SK-N-MC (cell line): ENCODE data around the gene RSRP1.

Experiments used
- DNase-seq: peaks from one replicate; pipeline ENCODE4 v3.0.0-alpha.2; 2011; ENCODE audit warnings: low read depth, low spot score
- H3K27ac ChIP-seq: fragments of 200-600 bp; sonication (generic); 2 replicates; pipeline ENCODE4 v1.5.1; 2016; ENCODE audit warnings: mixed run types
- H3K36me3 ChIP-seq: fragments of 200-600 bp; sonication (generic); 2 replicates; pipeline ENCODE4 v1.6.1; 2017; ENCODE audit warnings: antibody characterized with exemption, low read length, mixed read lengths; ENCODE audit not compliant: insufficient read depth
- H3K4me3 ChIP-seq: fragments of 200-600 bp; sonication (generic); 2 replicates; pipeline ENCODE4 v1.5.1; 2016
- H3K9ac ChIP-seq: fragments of 200-600 bp; sonication (generic); 2 replicates; pipeline ENCODE4 v1.8.0; 2017; ENCODE audit warnings: mixed run types, mixed read lengths; ENCODE audit not compliant: insufficient read length
- H3K9me3 ChIP-seq: fragments of 200-600 bp; sonication (generic); 2 replicates; pipeline ENCODE4 v1.6.1; 2017; ENCODE audit warnings: low read depth, mild to moderate bottlenecking, antibody characterized with exemption, low read length, moderate library complexity, mixed read lengths
- EZH2 ChIP-seq: fragments of 200-600 bp; sonication (generic); IDR thresholded peaks from one replicate; pipeline ENCODE4 v1.6.1; 2017; ENCODE audit warnings: antibody characterized with exemption
- FOXP2 ChIP-seq: optimal IDR thresholded peaks from 2 replicates; pipeline ENCODE3; 2011; ENCODE audit warnings: mild to moderate bottlenecking, moderate library complexity; ENCODE audit not compliant: insufficient read depth; ENCODE audit errors: extremely low read length, control extremely low read depth
- POLR2AphosphoS5 ChIP-seq: IDR thresholded peaks from 2 replicates; pipeline ENCODE4 v1.6.1; 2012; ENCODE audit warnings: mild to moderate bottlenecking, low read depth, low read length, borderline replicate concordance

Gene RSRP1

DNA sequence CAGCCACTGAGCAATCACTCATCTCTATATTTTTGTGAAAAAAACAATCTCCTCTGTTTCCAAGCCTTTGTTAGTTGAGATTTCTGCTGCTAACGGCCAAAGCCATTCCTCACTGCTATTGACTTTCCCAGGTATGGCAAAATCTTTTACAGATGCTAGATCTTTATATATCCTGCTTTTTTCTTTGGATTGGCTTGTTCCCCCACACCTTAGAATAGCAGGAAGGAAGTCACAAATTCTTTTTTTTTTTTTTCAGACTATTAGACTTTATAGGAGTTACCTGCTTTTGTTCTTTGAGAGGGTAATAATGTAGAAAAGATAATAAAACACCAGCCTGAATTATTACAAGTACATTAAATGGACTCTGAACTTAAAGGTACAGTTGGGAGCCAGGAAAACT is 39.2 kb downstream of the RSRP1 start:
- TF ChIP-seq POLR2AphosphoS5 = no peak
- H3K4me3 ChIP-seq = no peak overlapping the region

DNA sequence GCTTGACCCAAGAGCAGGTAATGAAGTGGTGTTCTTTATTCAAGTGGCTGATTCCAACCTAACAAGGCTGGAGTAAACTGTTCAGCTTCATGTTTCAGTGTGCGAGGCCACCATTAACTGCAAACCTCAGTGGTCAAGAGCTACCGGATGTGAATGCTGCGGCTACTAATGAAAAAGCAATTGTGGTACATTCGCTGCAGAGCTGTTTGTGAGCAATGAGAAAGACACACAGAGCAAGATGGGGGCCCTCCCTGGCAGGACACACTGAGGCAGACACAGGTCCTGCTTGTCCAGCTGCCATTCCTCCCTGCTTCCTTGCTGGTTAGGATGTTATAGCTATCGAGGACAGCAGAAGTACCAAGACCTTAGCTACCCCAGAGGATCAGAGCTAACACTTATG is 41.1 kb downstream of the RSRP1 start:
- TF ChIP-seq POLR2AphosphoS5 (no peak), EZH2 (no peak), FOXP2 (no peak)
- Histone ChIP-seq H3K9me3 (no peaks in the 10 kb centered on the region), H3K9ac (no peak overlapping the region), H3K27ac (peak overlapping the region; percentile 90), H3K4me3 (no peak overlapping the region), H3K36me3 (no peaks in the 10 kb centered on the region)
- DNase-seq = no peak

More for the DNA sequence above, 39.2 kb downstream of the RSRP1 start:
- no peaks in the 10 kb centered on the region for H3K9me3 ChIP-seq
- 0 out of 2 replicates have a peak overlapping the region, but pooled peaks have one; percentile 42 for H3K27ac ChIP-seq
- DNase-seq = no peak
- H3K9ac ChIP-seq = no peak overlapping the region
- H3K36me3 ChIP-seq = no peaks in the 10 kb centered on the region

DNA sequence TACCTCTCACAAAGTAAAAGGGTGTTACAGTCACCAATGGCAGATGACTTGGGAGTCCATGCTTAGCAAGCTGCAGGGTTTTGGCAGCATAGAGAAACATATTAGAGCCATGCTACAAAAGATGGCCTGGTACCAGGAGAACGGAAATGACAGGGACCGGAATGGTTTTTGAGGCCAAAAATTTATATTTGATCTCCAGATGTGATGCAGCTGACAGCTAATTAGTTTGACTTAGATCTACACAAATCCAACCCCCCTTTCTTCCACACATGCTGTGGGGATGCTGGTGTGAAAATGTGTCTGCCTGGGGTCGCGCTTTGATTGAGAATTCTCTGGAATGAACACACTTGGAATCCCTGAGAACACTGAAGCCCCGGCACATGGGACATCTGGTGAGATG is 41.5 kb downstream of the RSRP1 start:
- Histone ChIP-seq H3K9me3 (no peaks in the 10 kb centered on the region), H3K4me3 (no peak overlapping the region), H3K27ac (peak overlapping the region; percentile 90), H3K36me3 (no peaks in the 10 kb centered on the region), H3K9ac (peak overlapping the region; percentile 64)
- DNase-seq = no peak
- no peak for TF ChIP-seq FOXP2
- TF ChIP-seq EZH2 = no peak
- TF ChIP-seq POLR2AphosphoS5 = no peak

DNA sequence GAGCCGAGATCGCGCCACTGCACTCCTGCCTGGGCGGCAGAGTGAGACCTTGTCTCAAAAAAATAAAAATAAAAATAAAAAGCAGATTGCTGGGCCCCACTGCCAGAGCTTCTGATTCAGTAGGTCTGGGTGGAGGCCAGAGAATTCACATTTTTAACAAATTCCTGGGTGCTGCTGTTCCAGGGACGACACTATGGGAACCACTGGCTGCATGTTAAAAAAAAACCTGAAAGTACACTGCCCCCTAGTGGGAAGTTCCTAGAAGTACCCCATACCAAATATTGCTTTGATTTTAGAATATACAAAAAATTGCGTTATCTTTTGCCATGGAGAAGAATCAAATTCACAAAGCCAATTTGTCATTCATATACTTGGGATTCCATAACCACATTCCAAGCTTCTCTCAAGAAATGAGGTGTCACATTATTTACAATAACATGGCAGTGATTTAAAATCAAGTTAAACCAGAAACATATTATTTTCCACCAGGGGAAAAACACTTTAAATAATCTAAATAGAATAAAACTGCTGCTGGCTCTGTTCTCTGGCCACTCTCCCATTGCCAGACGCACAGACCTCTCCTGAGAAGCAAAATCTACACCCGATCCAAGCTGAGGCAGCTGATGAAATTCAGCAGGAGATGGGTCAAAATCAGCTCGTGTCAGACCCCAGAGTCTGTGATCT is 42.3 kb downstream of the RSRP1 start:
- no peaks in the 10 kb centered on the region for H3K36me3 ChIP-seq
- peak overlapping the region; percentile 64 for H3K9ac ChIP-seq
- H3K4me3 ChIP-seq = 0 out of 2 replicates have a peak overlapping the region, but pooled peaks have one; percentile 3
- TF ChIP-seq EZH2 = no peak
- TF ChIP-seq POLR2AphosphoS5 = no peak
- TF ChIP-seq FOXP2 = no peak
- H3K27ac ChIP-seq = peak overlapping the region; percentile 90
- DNase-seq = peak; percentile 75
- H3K9me3 ChIP-seq = no peaks in the 10 kb centered on the region

DNA sequence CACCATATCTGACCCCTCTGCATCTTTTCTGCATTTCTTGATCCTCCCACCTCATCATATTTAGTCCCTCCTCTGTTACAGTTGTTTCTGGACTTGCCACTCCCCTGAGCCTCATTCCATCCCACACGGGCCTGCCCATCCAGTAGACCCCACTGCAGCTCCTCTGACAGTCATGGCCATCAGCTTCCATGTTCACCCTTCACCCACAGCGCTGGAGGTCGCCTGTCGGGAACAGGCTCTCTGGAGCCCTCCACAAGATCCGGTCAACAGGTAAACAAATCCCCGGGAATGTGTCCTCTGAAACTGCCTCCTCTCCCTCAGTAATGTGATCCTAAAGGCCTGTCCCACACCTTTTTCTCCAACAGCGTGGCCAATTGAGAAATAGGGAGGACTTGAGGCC is 46.2 kb downstream of the RSRP1 start:
- H3K4me3 ChIP-seq = no peak overlapping the region
- H3K9me3 ChIP-seq = no peaks in the 10 kb centered on the region
- H3K27ac ChIP-seq = no peak overlapping the region
- no peak for DNase-seq
- H3K36me3 ChIP-seq = no peaks in the 10 kb centered on the region
- no peak overlapping the region for H3K9ac ChIP-seq
- TF ChIP-seq EZH2 = no peak
- no peak for TF ChIP-seq FOXP2
- TF ChIP-seq POLR2AphosphoS5 = no peak

DNA sequence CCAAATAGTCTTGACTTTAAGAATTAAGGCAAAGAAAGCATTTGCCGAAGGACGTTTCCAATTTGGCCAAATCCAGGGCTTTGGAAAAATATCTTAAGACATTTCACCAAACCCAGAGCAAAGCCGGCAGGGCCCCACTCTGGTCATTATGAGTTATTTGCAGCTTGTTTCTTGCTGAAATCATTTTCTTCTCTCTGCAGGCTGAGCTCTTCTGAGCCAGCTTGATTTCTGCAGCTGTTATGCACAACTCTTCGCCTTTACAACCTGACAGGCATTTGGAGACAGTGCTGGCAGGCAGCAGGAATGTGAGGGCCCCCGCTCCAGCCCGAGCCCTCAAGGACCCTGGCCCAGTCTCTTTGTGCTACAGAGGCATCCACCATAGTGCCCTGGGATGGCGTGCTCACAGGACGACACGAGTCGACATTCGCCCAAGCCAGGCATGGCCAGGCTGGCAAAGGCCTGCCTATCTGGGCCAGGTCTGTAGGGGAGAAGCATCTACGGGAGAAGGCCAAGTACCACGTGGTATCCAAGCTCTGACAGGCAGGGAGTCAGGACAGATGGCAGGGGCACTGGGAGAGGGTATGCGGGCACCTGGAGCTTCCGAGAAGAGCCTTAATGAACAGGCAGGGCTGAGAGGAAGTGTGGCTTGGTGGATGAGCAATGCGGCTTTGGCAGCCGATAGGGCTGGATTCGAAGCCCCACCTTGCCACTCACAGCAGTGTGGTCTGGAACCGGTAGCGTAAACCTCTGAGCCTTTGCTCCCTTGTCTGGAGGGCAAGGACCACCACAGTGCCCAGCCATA is 47.2 kb downstream of the RSRP1 start:
- H3K9me3 ChIP-seq = no peaks in the 10 kb centered on the region
- no peak for DNase-seq
- peak overlapping the region; percentile 35 for H3K9ac ChIP-seq
- TF ChIP-seq POLR2AphosphoS5 (no peak), FOXP2 (no peak), EZH2 (no peak)
- H3K4me3 ChIP-seq = no peak overlapping the region
- H3K36me3 ChIP-seq = no peaks in the 10 kb centered on the region
- H3K27ac ChIP-seq = peak overlapping the region; percentile 86

DNA sequence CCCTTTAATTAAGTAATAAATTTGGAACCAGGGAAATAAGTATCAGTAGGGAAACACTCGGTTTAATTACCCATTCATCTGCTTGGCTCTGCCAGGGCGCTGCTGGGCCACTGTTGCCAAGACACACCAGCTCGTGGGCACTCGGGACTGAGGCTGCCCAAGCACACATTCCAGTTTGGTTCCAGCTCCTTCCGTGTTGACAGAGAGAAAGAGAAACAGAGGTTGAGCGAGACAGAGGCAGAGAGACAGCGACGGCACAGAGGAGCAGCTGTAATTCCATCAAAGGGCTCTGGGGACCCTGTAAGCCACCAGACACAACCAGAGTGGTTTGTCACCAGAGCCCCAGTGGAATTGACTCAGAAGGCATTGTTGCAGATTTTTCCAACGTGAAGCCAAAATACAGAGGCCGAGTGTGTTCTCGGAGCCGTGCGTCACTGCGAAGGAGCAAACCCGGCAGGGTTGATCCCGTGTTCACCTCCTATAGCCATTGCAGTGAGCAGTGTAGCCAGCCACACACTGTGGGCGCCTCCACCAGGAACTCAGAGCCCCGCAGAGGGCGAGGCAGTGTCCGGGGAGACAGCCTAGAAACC is 48.5 kb downstream of the RSRP1 start:
- no peak for TF ChIP-seq FOXP2
- H3K36me3 ChIP-seq = no peaks in the 10 kb centered on the region
- peak overlapping the region; percentile 23 for H3K9ac ChIP-seq
- peak overlapping the region; percentile 86 for H3K27ac ChIP-seq
- H3K4me3 ChIP-seq = no peak overlapping the region
- DNase-seq = no peak
- H3K9me3 ChIP-seq = no peaks in the 10 kb centered on the region

DNA sequence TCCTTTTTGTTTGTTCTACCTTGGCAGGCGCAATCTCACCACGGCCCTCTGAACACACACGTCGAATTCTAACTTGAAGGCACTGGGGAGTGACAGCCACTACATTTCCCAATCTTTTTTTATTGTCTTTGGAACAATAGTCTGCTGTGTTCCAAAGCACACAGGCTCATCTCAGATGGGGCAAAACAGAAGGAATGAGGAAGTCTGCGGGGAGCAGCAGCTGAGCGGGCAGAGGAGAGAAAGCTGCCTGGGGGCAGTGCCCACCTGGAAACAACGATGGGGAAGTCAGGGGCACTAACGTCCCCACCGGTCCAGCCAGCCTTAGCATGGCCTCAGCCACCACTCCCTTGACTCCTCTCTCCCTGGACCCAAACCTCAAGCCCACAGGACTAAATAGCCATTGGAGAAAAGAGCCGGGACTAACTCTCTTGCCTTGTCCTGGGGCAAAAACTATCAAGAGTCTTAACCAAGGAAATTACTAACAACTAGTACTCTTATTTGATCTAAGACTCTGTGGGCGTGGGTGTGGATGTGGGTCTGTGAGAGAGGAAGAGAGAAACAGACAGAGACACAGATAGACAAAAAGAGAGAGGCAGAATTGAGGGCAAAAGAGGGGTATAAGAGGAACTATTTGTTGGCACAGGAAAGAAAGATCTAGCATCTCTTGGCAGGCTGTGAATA is 49.1 kb downstream of the RSRP1 start:
- DNase-seq = no peak
- no peaks in the 10 kb centered on the region for H3K36me3 ChIP-seq
- no peak for TF ChIP-seq FOXP2
- no peak for TF ChIP-seq EZH2
- no peak for TF ChIP-seq POLR2AphosphoS5
- H3K9ac ChIP-seq = no peak overlapping the region
- peak overlapping the region; percentile 86 for H3K27ac ChIP-seq
- no peaks in the 10 kb centered on the region for H3K9me3 ChIP-seq
- H3K4me3 ChIP-seq = no peak overlapping the region
